Tibial artery (tissue), 4 donors: ENCODE results near the gene CFAP92.

Experiments
- DNase-seq, 2 donors: peaks; one replicate each; pipeline ENCODE4 v3.0.0-alpha.2; 2019
- H3K27ac ChIP-seq, 2 donors: fragments of 200-600 bp; sonication (generic) in 1 of 2; 1 replicate in 1 of 2; 2 replicates in 1 of 2; pipeline ENCODE4 v1.5.1; 2018 to 2019; ENCODE audit warnings: mild to moderate bottlenecking in 1 of 2
- H3K27me3 ChIP-seq, 2 donors: fragments of 200-600 bp; sonication (generic) in 1 of 2; one replicate each; pipeline versions ENCODE4 v1.5.1 to v1.6.0; 2016 to 2019
- H3K36me3 ChIP-seq, 3 donors: fragments of 200-600 bp; sonication (generic) in 2 of 3; one replicate each; pipeline ENCODE4 v1.5.1; 2016 to 2019; ENCODE audit warnings: mild to moderate bottlenecking in 2 of 3
- H3K4me1 ChIP-seq, 4 donors: fragments of 200-600 bp; sonication (generic) in 2 of 4; 1 replicate in 3 of 4; 2 replicates in 1 of 4; pipeline ENCODE4 v1.5.1; 2016 to 2019
- H3K4me3 ChIP-seq, 2 donors: fragments of 200-600 bp; sonication (generic) in 1 of 2; 1 replicate in 1 of 2; 2 replicates in 1 of 2; pipeline ENCODE4 v1.5.1; 2018 to 2019; ENCODE audit warnings: mild to moderate bottlenecking in 2 of 2
- H3K9me3 ChIP-seq, 3 donors: fragments of 200-600 bp; sonication (generic) in 1 of 3; one replicate each; pipeline ENCODE4 v1.5.1; 2016 to 2019
- intact Hi-C: fragments of 100-400 bp; cut with DNase I; formaldehyde crosslinking; loops from one replicate; pipeline ENCODE4 v1.15.0; 2023; ENCODE audit warnings: low total_unique reads
- TF ChIP-seq, protein P1 (sequence below), 2 experiments: fragments of 200-600 bp in 1 of 2; fragments of 450-650 bp in 1 of 2; IDR thresholded peaks; one replicate each; pipeline ENCODE4 v1.5.1; 2017 to 2019; ENCODE audit warnings: antibody characterized with exemption in 2 of 2, mild to moderate bottlenecking in 1 of 2, moderate library complexity in 1 of 2

The CFAP92 gene

DNA sequence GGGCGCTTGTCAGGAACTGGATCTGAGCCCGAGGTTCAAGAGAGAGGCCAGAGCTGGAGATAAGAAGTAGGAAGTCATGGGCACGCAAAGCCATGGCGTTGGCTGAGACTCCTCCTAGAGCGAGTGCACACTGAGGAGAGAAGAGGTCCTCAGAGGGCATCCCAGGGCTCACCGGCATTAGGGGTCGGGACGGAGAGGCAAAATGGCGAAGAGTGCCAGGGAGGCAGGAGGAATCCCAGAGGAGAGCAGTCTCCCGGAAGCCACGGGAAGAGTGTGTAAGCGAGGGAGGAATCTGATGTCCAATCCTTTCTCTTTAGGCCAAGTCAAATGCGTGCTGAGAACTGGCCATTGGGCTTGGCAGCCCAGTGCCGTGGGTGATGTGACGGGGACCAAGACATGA lies 31.2 kb upstream of the CFAP92 start:
- Histone ChIP-seq H3K4me1 (peaks cover 0 to 13% (median 10%) of the 10 kb centered on the region in 4 donors), H3K27ac (no peak overlapping the region), H3K27me3 (peaks cover 0 to 6% of the 10 kb centered on the region in 2 donors), H3K36me3 (no peaks in the 10 kb centered on the region), H3K9me3 (no peaks in the 10 kb centered on the region), H3K4me3 (no peak overlapping the region)
- TF ChIP-seq, protein P1, sequence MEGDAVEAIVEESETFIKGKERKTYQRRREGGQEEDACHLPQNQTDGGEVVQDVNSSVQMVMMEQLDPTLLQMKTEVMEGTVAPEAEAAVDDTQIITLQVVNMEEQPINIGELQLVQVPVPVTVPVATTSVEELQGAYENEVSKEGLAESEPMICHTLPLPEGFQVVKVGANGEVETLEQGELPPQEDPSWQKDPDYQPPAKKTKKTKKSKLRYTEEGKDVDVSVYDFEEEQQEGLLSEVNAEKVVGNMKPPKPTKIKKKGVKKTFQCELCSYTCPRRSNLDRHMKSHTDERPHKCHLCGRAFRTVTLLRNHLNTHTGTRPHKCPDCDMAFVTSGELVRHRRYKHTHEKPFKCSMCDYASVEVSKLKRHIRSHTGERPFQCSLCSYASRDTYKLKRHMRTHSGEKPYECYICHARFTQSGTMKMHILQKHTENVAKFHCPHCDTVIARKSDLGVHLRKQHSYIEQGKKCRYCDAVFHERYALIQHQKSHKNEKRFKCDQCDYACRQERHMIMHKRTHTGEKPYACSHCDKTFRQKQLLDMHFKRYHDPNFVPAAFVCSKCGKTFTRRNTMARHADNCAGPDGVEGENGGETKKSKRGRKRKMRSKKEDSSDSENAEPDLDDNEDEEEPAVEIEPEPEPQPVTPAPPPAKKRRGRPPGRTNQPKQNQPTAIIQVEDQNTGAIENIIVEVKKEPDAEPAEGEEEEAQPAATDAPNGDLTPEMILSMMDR (IDR thresholded peaks at IDR 0.05) = no peak
- peak in 1 of 2 donors; percentile 48 for DNase-seq
- intact Hi-C loops = no loop called here

DNA sequence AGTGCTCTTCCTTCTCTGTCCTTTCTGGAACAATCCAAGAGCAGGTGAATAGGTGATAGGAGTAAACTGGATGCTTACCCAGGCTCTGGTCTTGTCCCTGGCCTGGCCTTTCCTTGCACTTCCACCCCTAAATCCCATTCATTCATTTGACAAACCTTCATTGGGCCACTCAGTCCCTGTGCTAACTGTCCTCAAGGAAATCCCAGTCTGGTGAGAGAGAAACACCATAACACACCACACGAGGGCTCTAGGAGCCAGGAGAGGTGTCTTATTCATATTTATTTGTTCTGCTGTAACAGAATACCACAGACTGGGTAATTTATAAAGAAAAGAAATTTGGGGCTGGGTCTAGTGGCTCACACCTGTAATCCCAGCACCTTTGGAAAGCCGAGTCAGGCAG lies 30.0 kb upstream of the CFAP92 start:
- Histone ChIP-seq H3K27ac (no peak overlapping the region), H3K4me1 (peaks cover 0 to 13% (median 10%) of the 10 kb centered on the region in 4 donors), H3K9me3 (no peaks in the 10 kb centered on the region), H3K27me3 (peaks cover 0 to 11% of the 10 kb centered on the region in 2 donors), H3K4me3 (no peak overlapping the region), H3K36me3 (no peaks in the 10 kb centered on the region)
- intact Hi-C loops = no loop called here
- TF ChIP-seq, protein P1 (IDR thresholded peaks at IDR 0.05) = no peak
- DNase-seq = no peak

DNA sequence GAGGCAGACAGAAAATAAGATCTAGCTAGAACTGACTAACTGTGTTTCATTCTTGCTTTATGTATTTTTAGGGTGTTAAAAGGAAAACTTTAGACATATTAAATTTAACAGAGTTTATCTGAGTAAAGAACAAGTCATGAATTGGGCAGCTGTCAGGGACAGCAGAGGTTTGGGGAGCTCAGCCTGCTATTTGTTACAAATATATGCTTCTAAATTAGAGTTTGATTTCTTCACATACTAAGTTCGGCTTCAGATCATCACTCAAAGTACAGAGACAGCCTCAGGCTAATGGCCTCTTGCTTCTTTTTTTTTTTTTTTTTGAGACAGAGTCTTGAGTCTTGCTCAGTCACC lies 29.1 kb upstream of the CFAP92 start:
- Histone ChIP-seq H3K4me3 (no peak overlapping the region), H3K9me3 (no peaks in the 10 kb centered on the region), H3K27ac (no peak overlapping the region), H3K4me1 (peaks cover 0 to 13% (median 10%) of the 10 kb centered on the region in 4 donors), H3K36me3 (no peaks in the 10 kb centered on the region), H3K27me3 (peaks cover 0 to 15% of the 10 kb centered on the region in 2 donors)
- intact Hi-C loops = no loop called here
- TF ChIP-seq, protein P1 (IDR thresholded peaks at IDR 0.05) = no peak
- peak in 1 of 2 donors; percentile 4 for DNase-seq

DNA sequence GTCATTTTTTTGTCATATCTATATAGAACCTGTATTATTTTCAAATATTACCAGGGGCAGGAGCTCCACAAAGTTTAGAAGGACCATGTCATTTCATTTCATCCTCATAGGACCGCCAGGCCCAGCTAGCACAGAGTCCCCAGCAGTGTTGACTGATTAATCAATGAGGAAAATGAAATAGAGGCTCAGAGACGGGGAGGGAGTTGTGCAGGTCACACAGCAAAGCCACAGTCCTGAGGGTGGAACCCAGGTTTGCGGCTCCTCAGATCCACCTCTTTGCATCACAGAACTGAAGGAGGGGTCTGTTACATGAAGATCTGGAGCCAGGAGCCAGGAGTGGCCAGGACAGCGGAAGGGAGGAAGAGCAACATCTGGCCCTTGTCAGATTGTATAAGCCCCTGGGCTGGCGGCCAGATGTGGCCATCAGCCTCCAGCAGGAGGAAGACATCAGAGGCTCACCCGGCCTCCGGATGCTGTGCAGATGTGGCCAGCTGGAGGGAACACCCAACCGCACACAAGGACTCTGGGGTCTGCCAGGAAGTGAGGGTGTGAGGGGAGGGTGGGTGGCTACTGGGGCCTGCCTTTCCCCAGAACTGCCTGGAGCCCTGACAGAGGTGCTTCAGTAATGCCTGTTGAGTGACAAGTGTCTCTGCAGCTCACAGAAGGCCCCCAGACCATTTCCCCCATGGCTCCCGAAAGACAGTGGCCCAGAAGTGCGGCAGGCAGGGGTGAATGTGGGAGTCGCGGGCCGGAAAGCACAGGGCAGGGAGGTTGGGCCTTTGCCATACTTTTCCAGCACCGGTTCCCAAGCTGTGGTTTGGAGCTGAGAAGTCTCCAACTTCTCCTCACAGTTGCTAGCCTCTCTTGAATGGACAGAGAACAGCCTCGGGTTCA lies 28.5 kb upstream of the CFAP92 start:
- TF ChIP-seq, protein P1 (IDR thresholded peaks at IDR 0.05) = no peak
- intact Hi-C loops = no loop called here
- H3K9me3 ChIP-seq = no peaks in the 10 kb centered on the region
- H3K27ac ChIP-seq = no peak overlapping the region
- peaks cover 0 to 17% of the 10 kb centered on the region in 2 donors for H3K27me3 ChIP-seq
- peak in 1 of 2 donors; percentile 53 for DNase-seq
- no peaks in the 10 kb centered on the region for H3K36me3 ChIP-seq
- H3K4me1 ChIP-seq = peaks cover 0 to 10% (median 8%) of the 10 kb centered on the region in 4 donors
- no peak overlapping the region for H3K4me3 ChIP-seq

DNA sequence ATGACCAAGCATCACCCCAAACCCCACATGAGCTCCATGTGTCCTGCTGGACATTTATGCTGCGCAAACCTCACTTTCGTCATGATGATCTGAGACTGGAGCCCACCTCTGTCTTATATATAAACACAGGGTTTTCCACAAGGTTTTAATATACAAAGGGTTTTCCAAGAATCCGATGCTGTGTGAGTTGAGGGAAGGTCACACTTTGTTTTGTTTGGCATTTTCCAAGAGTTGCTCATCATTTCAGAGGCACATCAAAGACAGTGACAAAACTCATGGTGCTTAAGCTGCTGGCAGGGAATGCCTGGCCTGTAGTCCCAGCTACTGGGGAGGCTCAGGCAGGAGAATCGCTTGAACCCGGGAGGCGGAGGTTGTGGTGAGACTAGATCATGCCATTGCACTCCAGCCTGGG lies 27.3 kb upstream of the CFAP92 start:
- intact Hi-C loops = no loop called here
- peaks cover 0 to under 1% (median 0%) of the 10 kb centered on the region in 4 donors for H3K4me1 ChIP-seq
- H3K4me3 ChIP-seq = no peak overlapping the region
- H3K27ac ChIP-seq = no peak overlapping the region
- TF ChIP-seq, protein P1 (IDR thresholded peaks at IDR 0.05) = no peak
- peaks cover 0 to 17% of the 10 kb centered on the region in 2 donors for H3K27me3 ChIP-seq
- no peaks in the 10 kb centered on the region for H3K9me3 ChIP-seq
- DNase-seq = peak in 1 of 2 donors; percentile 3
- no peaks in the 10 kb centered on the region for H3K36me3 ChIP-seq
